HG03442 (cell line): ENCODE results near the gene COQ5.

Source experiments
- ATAC-seq: cut with Tn5 transposase; IDR thresholded peaks from one replicate; pipeline ENCODE4 v1.9.1; 2021; ENCODE audit warnings: mild to moderate bottlenecking, moderate library complexity; ENCODE audit not compliant: unreplicated experiment

The COQ5 gene

DNA sequence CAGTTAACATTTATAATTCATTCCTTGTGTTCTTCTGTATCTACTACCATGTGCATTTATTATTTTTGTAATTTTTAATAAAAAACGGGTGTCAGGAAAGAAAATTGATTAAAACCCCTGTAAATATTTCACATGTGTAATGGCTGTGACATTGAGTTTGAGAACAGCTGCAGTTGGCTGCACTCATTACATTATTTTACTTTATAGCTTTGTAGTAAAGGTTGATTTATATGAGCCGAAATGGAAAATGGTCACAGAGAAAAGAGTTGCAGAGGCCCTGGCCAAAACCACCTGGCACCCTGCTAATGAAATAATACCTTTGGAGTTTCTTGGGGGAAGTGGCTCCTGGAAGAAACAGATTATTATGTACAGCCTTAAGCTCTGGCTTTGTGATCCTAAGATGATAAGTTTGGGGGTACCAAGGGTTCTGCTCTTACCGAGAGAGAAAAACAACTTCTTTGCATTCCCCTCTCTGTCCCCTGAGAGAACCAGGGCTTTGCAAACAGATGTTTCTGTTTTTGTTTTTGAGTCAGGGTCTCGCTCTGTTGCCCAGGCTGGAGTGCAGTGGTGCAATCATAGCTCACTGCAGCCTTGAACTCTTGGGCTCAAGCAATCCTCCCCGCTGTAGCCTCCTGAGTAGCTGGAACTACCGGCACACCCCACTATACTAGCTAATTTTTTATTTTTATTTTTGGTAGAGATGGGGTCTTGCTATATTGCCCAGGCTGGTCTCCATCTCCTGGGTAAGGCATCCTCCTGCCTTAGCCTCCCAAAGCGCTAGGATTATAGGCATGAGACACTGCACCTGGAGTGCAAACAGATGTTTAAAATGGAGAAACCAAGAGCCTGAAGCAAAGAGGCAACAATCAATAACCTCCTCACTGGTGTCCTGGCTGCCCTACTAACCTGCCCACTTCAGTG lies 42.7 kb downstream of the COQ5 start:
- no peak for ATAC-seq

GRCh38 chr12:120483621-120484020 lies 45.3 kb downstream of the COQ5 start:
- ATAC-seq = no peak

DNA sequence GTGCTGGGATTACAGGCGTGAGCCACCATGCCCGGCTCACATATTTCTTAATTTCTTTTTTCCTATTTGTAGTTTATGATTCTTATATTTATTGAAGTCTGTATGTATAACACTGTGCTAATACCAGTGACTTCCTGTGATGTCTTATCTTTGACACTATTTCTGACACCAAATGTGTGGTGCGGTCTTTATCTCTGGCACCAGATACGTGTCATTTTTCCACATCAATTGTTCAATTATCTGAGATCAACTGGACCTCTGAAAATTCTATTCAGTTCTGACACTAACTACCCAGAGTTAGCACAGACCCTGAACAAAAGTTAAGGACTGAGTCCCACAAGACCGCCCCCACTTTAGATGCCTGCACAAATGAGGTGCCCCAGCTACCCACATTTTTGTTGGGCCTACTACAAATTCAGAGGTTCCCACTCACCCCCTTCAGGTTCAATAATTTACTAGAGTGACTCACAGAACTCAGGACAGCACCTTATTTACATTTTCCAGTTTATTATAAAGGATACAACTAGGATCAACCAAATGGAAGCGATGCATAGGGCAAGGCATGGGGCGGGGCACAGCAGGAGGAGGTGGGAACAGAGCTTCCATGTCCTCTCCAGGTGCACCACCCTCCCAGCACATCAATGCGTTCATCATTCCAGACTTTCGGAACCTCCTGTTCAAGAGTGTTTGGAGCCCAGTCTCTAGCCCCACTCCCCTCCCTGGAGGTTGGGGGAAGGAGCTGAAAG lies 47.8 kb downstream of the COQ5 start:
- no peak for ATAC-seq

DNA sequence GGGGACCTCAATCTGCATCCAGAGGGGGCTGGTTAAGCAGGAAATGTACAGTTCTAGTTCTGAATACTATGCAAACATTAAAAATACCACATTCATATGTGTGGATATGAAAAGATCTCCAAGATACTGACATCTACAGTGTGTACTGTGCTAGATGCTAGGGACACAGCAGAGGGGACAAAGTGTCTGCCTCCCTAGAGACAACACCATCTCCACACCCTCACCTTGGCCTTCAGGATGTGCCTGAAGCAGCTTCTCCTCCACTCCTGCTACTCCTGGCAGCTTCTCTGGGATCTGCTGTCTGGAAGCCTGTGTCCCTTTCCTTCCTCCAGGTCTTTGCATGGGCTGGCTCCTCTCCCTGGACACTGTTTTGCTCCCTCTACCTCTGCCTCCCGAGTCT lies 48.7 kb downstream of the COQ5 start:
- ATAC-seq = no peak

DNA sequence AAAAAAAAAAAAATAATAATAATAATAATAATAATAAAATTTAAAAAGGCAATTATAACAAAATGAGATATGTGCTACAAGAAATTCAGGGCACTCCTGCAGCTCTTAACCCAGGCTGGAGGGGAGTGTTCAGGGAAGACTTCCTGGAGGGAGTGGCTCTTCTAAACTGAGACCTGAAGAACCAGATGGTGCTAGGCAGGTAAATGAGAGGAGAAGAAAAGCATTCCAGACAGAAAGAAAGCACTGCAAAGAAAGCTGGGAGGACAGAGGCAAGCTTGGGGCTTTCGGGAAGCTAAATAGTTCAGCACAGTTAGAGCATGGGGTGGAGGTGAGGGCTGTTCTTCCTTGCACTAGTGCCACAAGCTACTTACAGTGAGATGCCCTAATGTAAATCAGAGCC lies 49.5 kb downstream of the COQ5 start:
- ATAC-seq = no peak

DNA sequence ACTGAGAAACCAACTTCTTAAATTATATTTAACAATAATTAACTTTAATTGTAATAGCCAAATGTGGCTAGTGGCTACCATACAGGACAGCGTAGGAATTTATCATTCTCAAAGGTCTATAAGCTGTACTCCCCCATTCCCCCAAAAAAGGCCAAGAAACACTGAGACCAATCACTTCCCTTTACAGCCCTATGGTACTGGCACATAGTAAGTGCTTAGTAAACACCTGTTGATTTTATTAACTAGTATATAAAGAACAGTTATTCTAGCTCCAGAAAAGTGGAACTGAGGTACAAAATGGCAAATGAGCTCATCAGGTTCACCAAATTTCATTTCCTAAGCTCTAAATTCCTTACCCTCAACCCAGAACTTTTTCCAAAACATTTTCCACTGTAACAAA lies 53.3 kb downstream of the COQ5 start:
- no peak for ATAC-seq

DNA sequence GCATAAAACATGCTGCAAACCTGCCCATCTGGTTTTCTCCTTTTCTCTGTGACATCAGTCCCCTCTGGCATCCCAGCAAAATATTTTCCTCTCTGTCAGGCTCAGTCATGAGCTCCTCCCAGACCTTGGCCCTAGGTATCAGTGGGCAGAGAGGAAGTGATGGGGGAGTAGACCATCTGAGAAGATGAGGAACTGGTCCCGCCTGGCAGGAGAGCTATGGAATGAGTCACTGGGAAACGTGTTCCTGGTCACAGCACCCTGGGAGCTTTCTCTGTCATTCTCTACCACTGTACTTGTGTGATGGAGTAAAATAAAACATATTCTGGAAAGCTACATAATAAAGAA lies 54.4 kb downstream of the COQ5 start:
- no peak for ATAC-seq

DNA sequence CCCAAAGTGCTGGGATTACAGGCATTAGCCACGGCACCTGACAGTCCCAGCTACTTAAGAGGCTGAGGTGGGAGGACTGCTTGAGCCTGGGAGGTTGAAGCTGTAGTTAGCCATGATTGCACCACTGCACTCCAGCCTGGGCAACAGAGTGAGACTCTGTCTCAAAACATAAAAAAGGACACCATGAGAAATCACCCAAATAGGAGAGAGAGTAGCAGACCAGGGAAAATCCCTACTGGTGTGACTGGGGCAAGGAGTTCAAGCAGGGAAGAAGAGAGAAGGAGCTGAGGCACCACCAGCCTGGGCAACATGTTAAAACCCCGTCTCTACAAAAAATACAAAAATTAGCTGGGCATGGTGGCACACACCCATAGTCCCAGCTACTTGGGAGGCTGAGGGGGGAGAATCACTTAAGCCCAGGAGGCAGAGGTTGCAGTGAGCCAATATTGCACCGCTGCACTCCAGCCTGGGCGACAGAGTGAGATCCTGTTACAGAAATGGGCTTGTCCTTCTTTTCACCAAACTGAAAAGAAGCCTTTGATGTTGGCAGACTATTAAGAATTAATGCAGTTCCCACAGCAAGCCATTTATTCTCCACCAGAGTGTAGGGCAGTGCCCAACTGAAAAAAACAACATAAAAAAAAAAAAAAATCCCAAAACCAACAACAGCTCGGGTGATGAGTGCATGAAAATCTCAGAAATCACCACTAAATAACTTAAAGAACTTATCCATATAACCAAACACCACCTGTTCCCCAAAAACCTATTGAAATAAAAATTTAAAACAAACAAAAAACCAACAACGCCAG lies 54.9 kb downstream of the COQ5 start:
- ATAC-seq = no peak

DNA sequence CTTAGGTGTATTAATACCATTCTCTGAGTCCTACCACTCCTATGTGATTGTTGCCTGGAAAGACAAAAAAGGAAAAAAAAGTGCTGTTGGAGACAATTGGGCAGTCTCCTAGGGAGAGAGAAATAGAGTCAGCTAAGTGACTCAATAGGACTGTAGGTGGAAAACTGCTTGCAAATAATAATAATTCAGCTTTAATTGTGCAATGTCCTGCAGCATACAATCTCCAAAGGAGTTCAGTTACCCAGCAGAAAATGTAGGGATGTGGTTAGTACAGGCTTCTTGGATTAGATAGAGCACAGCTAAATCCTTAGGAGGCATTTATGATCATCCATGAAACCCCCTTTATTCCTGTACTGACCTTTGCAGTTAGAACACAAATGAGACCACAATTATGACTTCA lies 56.4 kb downstream of the COQ5 start:
- no peak for ATAC-seq

DNA sequence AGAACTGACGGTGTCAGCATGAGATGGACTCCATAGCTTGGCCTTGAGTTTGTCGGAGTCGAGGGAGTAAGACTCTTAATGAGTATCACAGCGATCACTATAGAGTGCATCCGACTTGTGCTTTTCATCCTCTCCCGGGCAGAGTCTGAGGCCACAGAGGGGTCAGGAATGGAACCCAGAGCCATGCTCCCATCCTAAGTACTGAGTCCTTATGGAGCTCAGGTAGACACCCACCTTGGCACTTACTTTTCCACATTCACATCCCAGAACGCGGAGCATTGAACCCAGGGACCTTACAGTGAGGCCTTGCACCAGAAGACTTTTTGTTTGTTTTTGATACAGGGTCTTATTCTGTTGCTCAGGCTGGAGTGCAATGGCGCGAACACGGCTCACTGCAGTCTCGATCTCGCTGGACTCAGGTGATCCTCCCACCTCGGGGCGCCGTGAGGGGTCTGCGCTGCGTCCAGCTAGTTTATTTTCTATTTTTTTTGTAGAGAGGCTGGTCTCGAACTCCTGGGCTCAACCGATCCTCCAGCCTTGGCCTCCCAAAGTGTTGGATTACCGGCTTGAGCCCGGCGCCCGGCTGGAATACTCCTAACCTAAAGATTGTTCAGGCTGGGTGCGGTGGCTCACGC lies 58.7 kb downstream of the COQ5 start:
- no peak for ATAC-seq

- peak; percentile 91 for ATAC-seq
Observed at GRCh38 chr12:120469450-120470149, 59.4 kb downstream of the COQ5 start, which contains the start of gene SRSF9. Gene SRSF9 (minus strand): TSS chr12:120469748. CDS start chr12:120469609, 139 bp downstream.

DNA sequence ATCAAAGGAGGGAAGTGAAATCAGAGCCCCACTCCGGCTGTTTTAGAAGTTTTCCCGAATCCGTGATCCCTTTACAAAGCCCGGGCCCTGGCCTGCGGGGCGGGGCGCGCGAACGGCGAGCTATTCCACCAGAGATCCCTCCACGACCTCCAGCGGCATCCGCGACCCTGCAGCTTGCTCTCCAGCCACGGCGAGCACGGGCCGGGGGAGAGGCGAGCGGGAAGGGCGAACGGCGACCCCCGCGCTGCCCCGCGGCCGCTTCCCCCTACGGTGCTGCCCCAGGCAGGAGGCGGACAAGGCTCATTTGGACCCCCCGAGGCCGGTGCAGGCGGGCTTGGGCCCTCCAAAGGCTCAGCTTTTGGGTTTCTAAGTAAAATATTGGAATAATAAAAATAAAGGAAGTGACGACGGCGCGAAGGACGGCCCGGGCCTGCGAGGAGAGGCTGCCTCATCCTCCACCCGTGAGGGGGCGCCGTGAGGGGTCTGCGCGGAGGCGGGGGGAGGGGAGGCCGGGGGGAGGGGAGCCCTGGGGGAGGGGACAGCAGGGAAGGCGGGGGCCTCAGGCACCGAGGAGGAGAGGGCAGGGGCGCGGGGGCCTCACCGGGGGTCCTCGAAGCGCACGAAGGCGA lies 60.0 kb downstream of the COQ5 start:
- ATAC-seq = peak; percentile 26

DNA sequence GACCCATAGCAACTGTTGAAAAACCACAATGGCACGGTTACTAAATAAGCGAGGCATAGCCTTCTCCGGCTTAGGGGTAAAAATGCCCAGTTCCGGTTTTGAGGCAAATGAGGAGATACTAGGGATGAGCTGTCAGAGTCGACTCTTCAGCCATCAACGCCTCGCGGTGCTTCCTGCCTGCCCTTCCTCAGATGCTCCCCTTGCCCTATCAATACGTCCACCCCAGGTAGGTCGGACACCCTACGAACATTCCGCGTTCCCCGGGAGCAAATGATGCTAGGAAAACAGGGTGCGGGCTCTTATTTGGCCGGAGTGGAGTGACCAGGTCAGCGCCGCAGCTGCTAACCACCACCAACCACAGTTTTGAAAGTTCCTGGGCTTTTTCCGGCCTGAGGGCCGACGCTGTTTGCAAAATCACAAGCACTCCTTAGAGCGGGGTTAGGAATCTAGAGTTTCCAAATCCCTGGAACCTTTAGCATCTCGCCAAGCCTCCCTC lies 60.6 kb downstream of the COQ5 start:
- ATAC-seq = no peak

DNA sequence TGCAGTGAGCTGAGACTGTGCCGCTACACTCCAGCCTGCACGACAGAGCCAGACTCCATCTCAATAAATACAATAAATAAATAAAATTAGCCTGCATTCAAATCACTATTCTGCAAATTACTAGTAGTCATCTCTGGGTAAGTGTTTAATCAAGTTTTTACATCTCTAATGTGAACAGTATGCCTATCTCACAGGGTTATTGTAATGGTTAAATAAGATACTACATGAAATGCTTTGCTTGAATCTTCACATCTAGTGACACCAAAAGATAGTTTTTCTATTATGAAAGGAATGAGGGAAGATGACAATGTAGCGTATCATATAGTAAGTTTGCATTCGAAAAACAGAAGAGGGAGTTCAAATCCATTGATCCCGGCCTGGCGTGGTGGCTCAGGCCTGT lies 61.5 kb downstream of the COQ5 start:
- ATAC-seq = no peak

- ATAC-seq = no peak
Observed at GRCh38 chr12:120466560-120467315, 62.2 kb downstream of the COQ5 start.

DNA sequence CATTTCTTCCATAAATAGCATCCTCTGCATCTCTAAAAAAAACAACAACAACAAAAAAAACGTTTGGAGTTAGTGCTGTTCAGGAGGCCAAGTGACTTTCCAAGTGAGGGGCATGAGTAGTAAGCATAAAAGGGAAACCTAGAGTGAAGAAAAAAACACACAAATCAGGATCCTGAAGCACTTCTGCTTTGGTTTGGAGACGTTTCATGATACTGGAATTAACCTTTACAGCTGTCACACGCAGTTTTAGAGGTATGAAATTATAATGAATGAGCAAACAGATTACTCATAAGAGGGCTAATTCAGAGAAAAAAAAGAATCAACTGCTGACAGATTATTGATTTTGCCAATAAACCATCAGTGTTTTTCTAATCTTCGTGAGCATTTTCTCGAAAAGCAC lies 63.2 kb downstream of the COQ5 start:
- no peak for ATAC-seq

DNA sequence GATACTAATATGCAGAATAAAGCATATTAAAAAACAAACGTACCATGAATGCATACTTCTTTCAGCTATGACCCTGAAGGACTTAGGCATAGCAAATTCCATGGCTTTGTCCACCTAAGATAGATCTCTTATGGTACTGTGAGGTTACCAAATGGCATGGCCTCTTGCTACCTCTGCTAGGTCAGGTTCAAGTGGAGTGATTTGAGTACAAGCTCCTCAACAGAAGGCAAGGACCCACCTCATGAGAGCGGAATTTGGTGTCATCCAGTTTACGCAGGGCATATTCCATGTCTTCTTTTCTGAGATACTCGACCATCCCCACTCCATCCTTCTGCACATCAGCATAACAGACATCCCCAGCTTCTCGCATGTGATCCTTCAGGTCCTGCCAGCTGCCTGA lies 65.2 kb downstream of the COQ5 start:
- ATAC-seq = no peak

GRCh38 chr12:120462099-120462640 lies 66.8 kb downstream of the COQ5 start:
- no peak for ATAC-seq

DNA sequence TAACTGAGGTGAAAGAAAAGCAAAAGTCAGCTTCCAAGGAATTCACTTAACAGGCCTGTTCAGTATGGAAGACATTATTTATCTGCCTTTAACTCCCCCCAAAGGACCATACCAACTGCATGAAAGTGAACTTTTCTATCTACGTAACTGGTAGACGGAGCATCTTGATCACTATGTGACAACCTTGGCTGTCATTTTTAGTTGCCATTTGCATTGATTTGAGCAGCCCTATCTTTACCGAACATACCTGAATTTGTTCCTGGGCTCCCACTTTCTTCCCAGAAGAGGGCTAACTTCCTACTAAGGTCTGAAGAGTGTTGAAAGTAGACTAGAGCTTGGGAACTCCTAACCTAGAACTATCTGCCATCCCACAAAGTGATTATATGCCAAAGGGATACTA lies 68.8 kb downstream of the COQ5 start:
- ATAC-seq = no peak
